OCI-LY7 (cell line): ENCODE results near the gene TBXA2R. TPM values are rescaled to one million over a fixed set of nuclear protein-coding genes. Genes with fewer than 3 reads are reported as not detected.
"Not testable (repeated sequence)": the region's sequence is repeated elsewhere in the genome, so short reads cannot be mapped to it uniquely, and the experiment has no call there.

ENCODE experiments used
- BruUV-seq: library from RNA; stranded (reverse); fragments of 400-500 nt; replicated peaks from 2 replicates; lab custom pipeline; 2021; lab: Mats Ljungman, UMichigan
- CTCF ChIA-PET: fragments of 300-600 bp; sonication (Branson Sonifier 250); formaldehyde crosslinking; loops from one replicate; lab custom pipeline; 2022; ENCODE audit warnings: antibody characterized with exemption; ENCODE audit not compliant: unreplicated experiment; lab: Charles Lee
- POLR2A ChIA-PET: fragments of 300-600 bp; sonication (Branson Sonifier 250); formaldehyde crosslinking; loops from one replicate; lab custom pipeline; 2022; ENCODE audit warnings: antibody characterized with exemption; lab: Charles Lee
- DNase-seq: peaks from one replicate; pipeline ENCODE4 v3.0.0-alpha.2; 2015; ENCODE audit warnings: low spot score
- H2AFZ ChIP-seq: fragments of 200-600 bp; sonication (generic), shearing (Covaris generic); 2 replicates; pipeline ENCODE4 v1.6.1; 2014; ENCODE audit warnings: mild to moderate bottlenecking, antibody characterized with exemption, low read length, moderate library complexity
- H3K27ac ChIP-seq: fragments of 200-600 bp; sonication (generic); 2 replicates; pipeline ENCODE4 v1.5.1; 2014; ENCODE audit warnings: mixed run types, low read depth, mild to moderate bottlenecking, moderate library complexity, low read length, inconsistent platforms; ENCODE audit not compliant: poor library complexity, severe bottlenecking
- H3K36me3 ChIP-seq: fragments of 200-600 bp; sonication (generic); 2 replicates; pipeline ENCODE4 v1.6.1; 2014; ENCODE audit warnings: mild to moderate bottlenecking, antibody characterized with exemption, low read length, moderate library complexity, mixed read lengths; ENCODE audit not compliant: insufficient read depth
- H3K4me1 ChIP-seq: fragments of 200-600 bp; sonication (generic); 2 replicates; pipeline ENCODE4 v1.5.1; 2014; ENCODE audit warnings: mild to moderate bottlenecking, low read length; ENCODE audit not compliant: insufficient read depth, poor library complexity, severe bottlenecking
- H3K4me2 ChIP-seq: fragments of 200-600 bp; sonication (generic); 2 replicates; pipeline ENCODE4 v1.6.1; 2014; ENCODE audit warnings: mild to moderate bottlenecking, low read length
- H3K4me3 ChIP-seq: fragments of 200-600 bp; sonication (generic); 2 replicates; pipeline ENCODE4 v1.5.1; 2014; ENCODE audit warnings: mild to moderate bottlenecking, low read depth, low read length; ENCODE audit not compliant: poor library complexity, severe bottlenecking
- H3K79me2 ChIP-seq: fragments of 200-600 bp; sonication (generic); 2 replicates; pipeline ENCODE4 v1.6.1; 2016; ENCODE audit warnings: low read depth, mild to moderate bottlenecking, low read length, moderate library complexity, mixed read lengths; ENCODE audit not compliant: insufficient read depth
- H3K9me2 ChIP-seq: fragments of 200-600 bp; sonication (generic); 2 replicates; pipeline ENCODE4 v1.6.1; 2016; ENCODE audit warnings: mild to moderate bottlenecking, low read length, mixed read lengths; ENCODE audit not compliant: insufficient read depth
- H3K9me3 ChIP-seq: fragments of 200-600 bp; sonication (generic); 2 replicates; pipeline ENCODE4 v1.6.1; 2014; ENCODE audit warnings: mild to moderate bottlenecking, mixed run types, low read length, mixed read lengths
- H4K20me1 ChIP-seq: fragments of 200-600 bp; sonication (generic); 2 replicates; pipeline ENCODE4 v1.6.1; 2014; ENCODE audit warnings: mild to moderate bottlenecking, antibody characterized with exemption, low read length, moderate library complexity, mixed read lengths; ENCODE audit not compliant: insufficient read depth
- CTCF ChIP-seq: fragments of 200-600 bp; sonication (generic); conservative IDR thresholded peaks from 2 replicates; pipeline ENCODE4 v1.5.1; 2014; ENCODE audit warnings: mild to moderate bottlenecking, antibody characterized with exemption, low read length, moderate library complexity, mixed read lengths
- EZH2phosphoT487 ChIP-seq: fragments of 200-600 bp; sonication (generic); IDR thresholded peaks from 2 replicates; pipeline ENCODE4 v1.6.1; 2018; ENCODE audit warnings: low read depth, borderline replicate concordance, mild to moderate bottlenecking, mixed run types, antibody characterized with exemption, low read length, moderate library complexity, mixed read lengths
- intact Hi-C: fragments of 100-400 bp; cut with micrococcal nuclease; formaldehyde crosslinking; loops from one replicate; pipeline ENCODE4 v1.10.0; 2022; ENCODE audit not compliant: unreplicated experiment
- total RNA-seq, 2 experiments: library from RNA; depleted of rRNA in 1 of 2; stranded (reverse); fragments of >200 nt in 1 of 2; shearing (Covaris generic) in 1 of 2; gene quantifications; 2 replicates each; pipeline ENCODE4 v1.2.3, GENCODE V29; 2014 to 2022

TBXA2R gene
- total RNA-seq, 2 experiments from 2014 or later: not detected

GRCh38 chr19:3572132-3572854, 34.4 kb downstream of the TBXA2R start:
- H3K9me3 ChIP-seq: no peaks in the 10 kb centered on the region
- peak overlapping the region; percentile 40; the same call in 1 of the 2 replicates for H2AFZ ChIP-seq
- peak overlapping the region; percentile 88 for H3K4me2 ChIP-seq
- no peaks in the 10 kb centered on the region for H3K9me2 ChIP-seq
- ChIA-PET CTCF (no interaction called here), POLR2A (no interaction called here)
- no TSS peak for BruUV-seq
- no peak for TF ChIP-seq CTCF
- no peak for TF ChIP-seq EZH2phosphoT487
- peak overlapping the region; percentile 12 for H3K27ac ChIP-seq
- H3K36me3 ChIP-seq: peaks cover 25% of the 10 kb centered on the region
- intact Hi-C loops: loop anchor here (1.0 to 5.0 kb wide), 2 partner anchors 15 to 65 kb away; partner anchors contain the start of genes FZR1 and MFSD12
- peak; percentile 99 for DNase-seq
- H4K20me1 ChIP-seq: no peaks in the 10 kb centered on the region
- peak overlapping the region; percentile 98 for H3K4me3 ChIP-seq
- peaks cover 5% of the 10 kb centered on the region; the same call in 1 of the 2 replicates for H3K79me2 ChIP-seq
- peaks cover 6% of the 10 kb centered on the region for H3K4me1 ChIP-seq

- no peak overlapping the region for H3K4me3 ChIP-seq
- peaks cover 5% of the 10 kb centered on the region; the same call in 1 of the 2 replicates for H3K79me2 ChIP-seq
- no peak overlapping the region for H3K27ac ChIP-seq
- H4K20me1 ChIP-seq: no peaks in the 10 kb centered on the region
- no TSS peak for BruUV-seq
- intact Hi-C loops: loop anchor here (5.0 kb wide), 1 partner anchor 63 kb away; the partner anchor contains the start of gene FZR1
- H3K9me2 ChIP-seq: no peaks in the 10 kb centered on the region
- DNase-seq: no peak
- H2AFZ ChIP-seq: no peak overlapping the region
- H3K9me3 ChIP-seq: no peaks in the 10 kb centered on the region
- ChIA-PET CTCF (no interaction called here), POLR2A (no interaction called here)
- no peak for TF ChIP-seq CTCF
- peaks cover 14% of the 10 kb centered on the region; the same call in 1 of the 2 replicates for H3K36me3 ChIP-seq
- H3K4me2 ChIP-seq: no peak overlapping the region
- peaks cover 6% of the 10 kb centered on the region for H3K4me1 ChIP-seq
Observed at GRCh38 chr19:3570606-3571011, 36.1 kb downstream of the TBXA2R start.

GRCh38 chr19:3570042-3570441, 36.6 kb downstream of the TBXA2R start:
- intact Hi-C loops: loop anchor here (5.0 kb wide), 1 partner anchor 63 kb away; the partner anchor contains the start of gene FZR1
- BruUV-seq: not testable (repeated sequence)

More at GRCh38 chr19:3570042-3570441, 36.6 kb downstream of the TBXA2R start:
- CTCF ChIA-PET, H4K20me1 ChIP-seq, H3K9me2 ChIP-seq, H2AFZ ChIP-seq, H3K4me3 ChIP-seq, H3K4me1 ChIP-seq, H3K36me3 ChIP-seq, H3K27ac ChIP-seq, H3K4me2 ChIP-seq, H3K79me2 ChIP-seq, H3K9me3 ChIP-seq, DNase-seq: not testable (repeated sequence)
- POLR2A ChIA-PET: interaction anchor here (0.6 kb wide), 1 partner anchor 16 kb away, joined by 4 read pairs; no protein-coding TSS in a partner anchor
